Stimulated activated CD8-positive, alpha-beta memory T cell treated with anti-CD3 and anti-CD28 coated beads, Interleukin-4, amount 100 ng/mL, for 1 hour (primary cell): ENCODE measurements around the gene CCDC110.

Experiments
- DNase-seq, 2 donors: peaks; one replicate each; pipeline ENCODE4 v3.0.0-alpha.2; 2020; ENCODE audit warnings: low read depth in 2 of 2, low spot score in 1 of 2

CCDC110 gene

DNA sequence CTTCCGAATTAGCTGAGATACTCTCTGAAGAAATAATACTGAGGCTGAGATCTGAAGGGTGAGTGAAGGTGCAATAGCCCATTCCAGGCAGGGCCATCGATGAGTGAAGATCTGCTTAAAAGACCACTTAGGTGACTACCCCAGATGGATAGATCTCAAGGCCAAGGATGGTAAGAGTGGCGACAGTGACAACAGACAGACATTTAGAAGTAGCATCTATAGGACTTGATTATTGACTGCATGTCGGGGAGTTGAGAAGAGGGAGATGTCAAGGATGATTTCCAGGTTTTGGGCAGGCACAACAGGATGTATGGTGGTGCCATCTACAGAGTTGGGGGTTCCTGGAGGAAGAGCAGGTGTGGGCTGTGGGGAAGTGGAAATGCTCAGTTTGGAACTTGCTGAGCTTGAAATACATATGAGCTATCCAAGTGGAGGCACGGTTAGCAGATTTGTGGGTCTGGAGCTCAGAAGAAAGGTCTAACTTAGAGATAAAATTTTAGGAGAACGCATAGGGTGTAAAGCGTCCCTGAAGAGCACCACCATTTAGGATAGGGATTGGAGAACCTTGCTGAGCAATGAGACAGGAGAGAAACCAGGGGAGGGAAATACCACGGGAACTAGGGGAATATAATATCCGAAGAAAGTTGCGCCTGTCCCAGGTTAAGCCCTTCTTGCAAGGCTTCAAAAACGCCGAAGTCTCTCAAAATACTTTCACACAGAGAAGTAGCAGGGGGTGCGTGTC, 46.5 kb downstream of the CCDC110 start:
- DNase-seq = peak in 1 of 2 donors; percentile 1

DNA sequence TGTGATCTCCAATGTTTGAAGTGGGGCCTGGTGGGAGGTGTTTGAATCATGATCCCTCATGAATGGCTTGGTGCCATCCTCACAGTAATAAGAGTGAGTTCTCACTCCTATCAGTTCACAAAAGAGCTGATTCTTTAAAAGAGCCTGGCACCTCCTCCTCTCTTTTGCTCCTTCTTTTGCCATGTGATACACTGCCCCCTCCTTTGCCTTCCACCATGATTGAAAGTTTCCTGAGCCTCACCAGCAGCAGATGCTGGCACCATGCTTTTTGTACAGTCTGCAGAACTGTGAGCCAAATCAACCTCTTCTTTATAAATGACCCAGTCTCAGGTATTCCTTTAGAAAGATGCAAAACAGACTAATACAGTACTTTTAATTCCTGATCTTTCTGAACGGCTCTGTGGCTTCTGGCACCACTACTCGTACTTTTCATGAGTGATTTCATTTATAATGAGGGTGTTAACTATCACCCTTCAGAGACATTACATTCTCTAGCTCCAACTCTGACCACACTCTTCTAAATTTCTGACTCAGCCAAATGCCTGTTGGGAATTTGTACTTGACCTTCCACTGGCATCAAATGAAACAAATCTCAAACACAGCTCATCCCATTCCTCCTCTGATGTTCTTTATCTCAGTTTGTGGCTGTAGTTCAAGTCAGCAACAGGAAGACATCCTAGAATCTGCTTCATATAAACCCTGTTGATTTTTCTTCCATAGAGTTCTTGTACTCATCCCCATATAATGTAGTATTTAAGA, 50.0 kb downstream of the CCDC110 start:
- DNase-seq = no peak

DNA sequence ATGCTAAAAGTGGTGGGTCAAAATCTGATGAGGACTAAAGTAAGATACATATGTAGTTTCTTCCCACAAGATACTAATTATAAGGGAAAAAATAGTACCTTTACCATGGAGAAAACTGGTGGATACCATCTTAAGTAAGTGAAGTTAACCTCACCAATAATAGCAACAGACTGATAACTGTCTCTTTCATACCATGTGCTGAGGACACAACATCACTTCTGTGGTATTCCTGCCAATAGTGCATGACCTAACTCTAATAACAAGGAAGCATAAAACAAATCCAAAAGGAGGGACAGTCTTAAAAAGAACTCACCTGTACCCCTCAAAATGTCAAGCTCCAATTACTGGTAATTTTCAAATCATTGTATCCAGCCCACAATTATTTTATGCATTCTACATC, 54.6 kb downstream of the CCDC110 start:
- DNase-seq = no peak

DNA sequence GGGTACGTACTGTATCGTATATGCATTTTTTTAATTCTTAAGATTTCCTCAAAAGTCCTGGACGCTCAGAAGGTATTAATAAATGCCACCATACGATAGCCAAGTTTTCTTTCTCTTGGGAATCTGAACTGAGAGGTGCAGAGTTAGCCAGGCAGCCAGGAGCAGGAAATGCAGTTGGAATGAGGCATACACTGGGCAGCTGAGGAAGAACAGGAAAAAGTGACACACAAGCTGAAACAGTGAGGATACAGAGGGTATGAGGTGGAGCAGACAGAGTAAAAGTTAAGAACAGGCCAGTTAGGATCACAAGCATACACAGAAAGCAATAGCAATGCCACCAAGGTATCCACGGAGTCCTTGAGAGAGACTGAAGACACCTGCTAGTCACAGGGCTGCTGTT, 59.1 kb downstream of the CCDC110 start:
- DNase-seq = no peak

DNA sequence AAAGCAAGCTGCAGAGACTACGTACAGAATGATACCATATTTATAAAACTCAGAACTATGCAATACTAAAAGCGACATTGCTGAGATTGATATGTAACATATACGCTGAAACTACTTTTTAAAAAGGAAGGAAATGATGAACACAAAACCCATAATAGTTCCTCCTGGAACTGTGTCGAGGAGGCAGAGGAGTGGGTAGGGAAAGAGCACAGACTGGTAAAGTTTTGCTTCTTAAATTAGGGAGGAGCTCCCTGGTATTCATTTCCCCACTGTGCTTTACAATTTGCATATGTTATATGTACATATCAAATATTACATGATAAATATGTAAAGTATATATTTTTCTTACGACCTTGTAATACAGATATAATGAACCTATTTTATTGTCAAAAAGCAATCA, 59.7 kb downstream of the CCDC110 start:
- no peak for DNase-seq

DNA sequence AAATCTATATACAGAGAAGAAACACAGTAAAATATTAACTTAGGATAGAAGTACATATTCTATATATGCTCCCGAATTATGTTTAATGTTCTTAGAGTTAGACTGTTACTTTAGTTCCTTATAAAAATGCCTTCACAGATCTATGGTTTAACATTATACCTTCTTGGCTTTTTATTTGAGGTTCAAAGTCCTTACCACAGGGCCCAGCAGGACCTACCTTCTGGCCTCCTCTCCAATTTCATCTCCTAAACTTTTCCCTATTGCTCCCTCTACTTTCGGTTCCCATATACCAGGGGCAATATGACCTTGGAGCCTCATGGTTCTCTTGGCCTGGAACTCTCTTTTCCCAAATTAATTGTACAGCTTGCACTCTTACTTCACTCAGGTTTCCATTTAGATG, 63.1 kb downstream of the CCDC110 start:
- DNase-seq = no peak

DNA sequence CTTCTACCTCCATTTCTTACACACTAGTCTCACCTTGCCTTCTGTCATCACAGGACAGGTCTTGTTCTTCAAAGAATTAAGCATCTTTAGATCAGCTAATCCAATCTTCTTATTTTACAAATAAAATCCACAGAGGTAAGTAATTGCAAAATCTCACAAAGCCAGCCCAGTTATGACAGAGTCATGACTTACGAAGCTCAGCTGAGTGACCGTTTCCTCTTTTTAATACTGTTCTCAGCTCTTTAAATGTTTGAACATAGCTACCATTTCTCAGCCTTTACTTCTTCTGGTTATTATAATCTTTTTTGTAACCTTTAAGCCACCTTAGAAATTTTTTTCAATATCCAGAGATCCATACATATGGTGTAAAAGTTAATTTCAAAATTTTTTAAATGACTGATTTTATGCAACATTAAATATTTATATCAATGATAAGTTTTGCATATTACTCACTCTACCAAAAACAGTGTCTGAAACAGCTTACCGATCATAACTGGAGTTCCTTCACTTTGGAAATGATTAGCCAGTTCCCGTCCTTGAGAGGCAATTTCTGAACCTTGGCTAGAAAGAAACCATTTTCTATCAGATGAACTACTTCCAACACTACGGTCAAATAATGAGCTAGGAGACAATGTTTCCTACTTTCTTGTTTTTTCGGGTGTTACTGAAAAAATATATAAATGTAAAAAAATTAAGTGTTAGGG, 66.1 kb downstream of the CCDC110 start:
- no peak for DNase-seq

DNA sequence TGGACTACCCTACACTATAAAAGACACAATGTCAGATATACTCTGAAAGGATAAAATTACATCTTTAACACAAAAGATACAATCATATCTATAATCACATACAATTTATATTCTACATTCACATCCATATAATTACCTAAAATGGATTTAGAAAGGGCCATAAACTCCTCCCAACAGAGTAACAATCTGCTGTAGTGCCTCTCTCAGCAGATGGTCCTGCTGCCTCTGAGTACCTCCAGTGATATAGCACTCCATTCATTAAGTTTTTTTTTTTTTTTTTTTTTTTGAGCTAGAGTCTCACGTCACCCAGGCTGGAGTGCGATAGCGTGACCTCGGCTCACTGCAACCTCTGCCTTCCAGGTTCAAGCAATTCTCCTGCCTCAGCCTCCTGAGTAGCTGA, 67.5 kb downstream of the CCDC110 start:
- no peak for DNase-seq

DNA sequence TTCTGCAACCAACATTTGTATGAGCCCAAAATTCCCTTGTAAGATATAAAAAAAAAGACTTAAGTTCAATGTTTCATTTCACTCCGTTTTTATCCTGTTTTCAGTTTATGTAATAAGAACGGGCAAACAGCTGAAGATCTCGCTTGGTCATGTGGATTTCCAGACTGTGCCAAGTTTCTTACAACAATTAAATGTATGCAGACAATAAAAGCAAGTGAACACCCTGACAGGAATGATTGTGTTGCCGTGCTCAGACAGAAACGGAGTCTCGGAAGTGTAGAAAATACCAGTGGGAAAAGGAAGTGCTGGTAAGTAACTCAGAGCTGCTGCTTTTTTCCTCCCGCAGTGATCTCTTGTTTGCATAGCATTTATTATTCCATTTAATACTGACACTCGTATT, 72.1 kb downstream of the CCDC110 start:
- DNase-seq = no peak

DNA sequence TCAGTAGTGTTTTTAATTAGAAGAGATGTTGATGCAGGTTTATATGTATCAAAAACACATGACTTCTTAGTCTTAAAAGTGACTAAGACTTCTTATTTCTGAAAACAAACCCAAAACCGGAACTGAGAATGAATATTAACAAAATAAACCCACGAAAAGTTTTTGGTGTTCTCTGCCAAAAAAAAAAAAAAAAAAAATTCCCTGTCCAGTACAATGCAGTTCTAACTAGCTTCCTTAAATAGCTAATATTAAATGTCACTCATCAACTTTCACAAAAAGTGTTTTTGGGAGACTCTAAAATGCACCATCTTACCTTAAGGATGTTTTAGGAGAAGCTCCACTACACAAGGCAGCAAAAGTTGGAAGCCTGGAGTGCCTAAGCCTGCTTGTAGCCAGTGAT, 72.9 kb downstream of the CCDC110 start:
- no peak for DNase-seq

DNA sequence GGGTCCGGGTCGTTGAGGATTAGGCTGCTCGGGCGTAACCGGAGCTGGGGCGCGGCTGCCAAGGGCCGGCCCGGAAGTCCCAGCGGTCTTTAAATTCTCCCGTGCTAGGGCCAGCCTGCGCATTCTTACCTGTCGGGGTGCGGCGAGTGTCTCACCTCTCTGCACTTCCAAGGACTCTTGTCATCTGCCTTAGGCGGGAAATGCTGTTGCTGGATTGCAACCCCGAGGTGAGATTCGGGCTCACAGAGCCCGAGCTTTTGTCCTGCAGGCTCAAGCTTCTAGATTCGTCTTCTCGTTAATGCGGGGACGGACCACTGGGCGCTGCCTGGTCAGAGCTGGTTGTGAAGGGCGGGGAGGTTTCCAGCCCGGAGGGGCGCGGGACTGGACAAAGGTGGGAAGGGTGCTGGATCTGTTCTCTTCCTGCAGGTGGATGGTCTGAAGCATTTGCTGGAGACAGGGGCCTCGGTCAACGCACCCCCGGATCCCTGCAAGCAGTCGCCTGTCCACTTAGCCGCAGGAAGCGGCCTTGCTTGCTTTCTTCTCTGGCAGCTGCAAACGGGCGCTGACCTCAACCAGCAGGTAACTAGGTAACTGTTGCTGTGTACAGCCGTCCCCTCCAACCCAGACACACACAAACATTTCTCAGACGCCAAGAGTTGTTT, 74.7 kb downstream of the CCDC110 start, which contains the start of gene ANKRD37:
Gene ANKRD37, plus strand, starts transcription at position 118 of the 662 bp plus-strand sequence. Its CDS starts 83 bp downstream, at position 201.
- DNase-seq = no peak

DNA sequence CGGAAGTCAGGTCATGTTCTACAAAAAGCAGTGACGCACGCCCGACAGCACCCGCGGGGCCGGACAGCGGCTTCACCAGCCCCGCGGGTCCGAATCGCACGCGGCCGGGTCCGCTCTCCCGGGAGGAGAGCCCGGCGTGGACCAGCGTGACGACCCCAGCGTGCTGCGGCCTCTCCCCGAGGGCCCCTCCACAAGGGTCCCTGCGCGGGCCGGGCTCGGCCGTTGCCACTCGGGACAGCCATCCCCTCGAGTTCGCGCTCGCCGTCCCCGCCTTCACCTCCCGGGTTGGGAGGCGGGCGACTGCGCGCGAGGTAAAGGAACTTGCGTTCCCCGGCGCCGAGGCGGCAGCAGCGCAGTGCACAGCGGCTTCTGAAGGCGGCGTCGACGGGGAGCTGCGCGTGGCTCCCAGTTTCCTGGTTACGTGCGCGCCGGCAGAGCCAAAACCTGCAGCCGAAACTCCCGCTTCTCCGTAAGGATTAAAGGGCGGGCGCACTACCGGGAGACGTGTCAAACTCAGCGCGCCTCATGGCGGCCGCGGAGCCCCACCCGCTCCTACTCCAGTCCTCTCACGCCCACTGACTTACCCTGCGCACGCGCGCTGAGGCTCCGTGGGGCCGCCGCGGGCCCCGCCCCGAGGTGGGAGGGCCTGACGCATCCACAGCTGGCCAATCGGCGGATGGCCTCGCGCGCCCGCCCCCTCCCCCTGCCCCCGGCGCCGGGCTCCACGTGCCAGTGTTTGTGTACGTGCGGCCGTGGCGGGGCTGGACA, 75.4 kb downstream of the CCDC110 start:
- peak; percentile 81 to 92 for DNase-seq

DNA sequence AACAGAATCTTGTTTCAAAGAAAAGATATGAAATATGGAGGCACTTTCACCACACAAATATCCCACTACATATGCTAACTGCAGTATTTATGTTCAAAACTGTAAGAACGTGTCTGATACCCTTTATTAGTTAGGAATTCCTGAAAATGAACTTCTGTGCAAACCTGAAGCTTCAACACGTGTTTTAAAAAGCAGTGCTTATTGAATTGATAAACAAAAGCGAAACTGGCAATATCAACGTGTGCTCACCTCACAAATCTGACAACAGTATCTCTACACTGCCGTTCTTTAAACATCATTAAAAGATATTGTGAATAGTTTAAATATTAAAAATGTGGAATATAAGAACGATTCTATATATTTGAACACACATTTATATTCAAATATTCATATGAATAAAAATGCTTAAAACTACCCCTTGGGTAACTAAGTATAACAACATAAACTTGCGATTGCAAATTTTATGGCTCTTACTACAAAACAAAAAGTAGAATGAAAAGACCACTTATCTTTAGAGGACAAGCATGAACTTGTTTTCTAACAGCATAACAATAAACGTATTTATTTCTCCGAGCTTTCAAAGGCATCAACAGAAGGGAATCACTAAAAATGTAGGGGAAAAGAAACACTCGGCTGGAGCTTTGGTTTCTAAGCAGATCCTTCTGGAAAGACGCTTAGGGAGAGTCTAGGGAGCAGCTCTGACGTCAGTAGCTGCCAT, 76.1 kb downstream of the CCDC110 start, which contains the start of gene LRP2BP:
Gene LRP2BP, minus strand, starts transcription at position 687 of the 718 bp plus-strand sequence. CDS start 17,738 bp downstream, outside the sequence.
- no peak for DNase-seq
